ENCODE data around the gene DRD1. TPM values are rescaled to one million over a fixed set of nuclear protein-coding genes. Genes with fewer than 3 reads are reported as not detected.

The DRD1 gene
- total and polyA plus RNA-seq, 2 donors from 2014 or later, result 0.25 to 0.28 TPM

DNA sequence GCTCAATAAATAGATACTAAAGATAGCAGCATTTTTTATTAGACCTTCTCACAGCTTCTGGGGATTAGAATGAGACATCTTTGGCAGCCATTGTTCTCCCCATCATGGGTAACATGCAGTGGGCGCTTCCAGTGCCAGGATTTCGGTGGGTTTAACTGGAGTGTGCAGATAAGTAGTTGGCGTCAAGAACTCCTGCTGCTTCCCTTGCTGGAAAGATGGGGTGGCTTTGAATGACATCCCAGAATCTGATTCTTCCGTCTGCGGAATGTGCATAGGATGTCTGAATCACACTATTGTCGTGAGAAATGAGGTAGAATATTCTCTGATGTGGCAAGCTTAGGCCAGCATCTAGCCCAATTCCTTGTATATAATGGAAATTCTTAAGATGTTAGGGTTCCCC, 41.6 kb upstream of the DRD1 start:
- Histone ChIP-seq H3K4me3 (ENCODE audit: low read length in 3 of 3) (no peak overlapping the region), H3K27ac (ENCODE audit: low read depth in 2 of 2, low read length in 2 of 2) (no peak overlapping the region), H3K36me3 (ENCODE audit: control insufficient read depth in 2 of 3, insufficient read depth in 3 of 3, low read length in 3 of 3) (peaks cover 0 to 5% (median 0%) of the 10 kb centered on the region in 3 donors), H3K9ac (ENCODE audit: low read length in 3 of 3) (no peak overlapping the region), H3K27me3 (ENCODE audit: control insufficient read depth, insufficient read depth, low read length) (no peaks in the 10 kb centered on the region), H3K4me1 (ENCODE audit: control insufficient read depth in 2 of 3, insufficient read depth in 2 of 3, low read depth in 1 of 3, low read length in 3 of 3) (peaks cover 0 to 17% (median 14%) of the 10 kb centered on the region in 3 donors), H3K9me3 (ENCODE audit: control insufficient read depth in 2 of 3, insufficient read depth in 1 of 3, low read length in 3 of 3) (no peaks in the 10 kb centered on the region)
- DNase-seq (no peak), FAIRE-seq (no peak)
- intact Hi-C loops (cut with DNase I), result no loop called here
- TF ChIP-seq, protein P1, sequence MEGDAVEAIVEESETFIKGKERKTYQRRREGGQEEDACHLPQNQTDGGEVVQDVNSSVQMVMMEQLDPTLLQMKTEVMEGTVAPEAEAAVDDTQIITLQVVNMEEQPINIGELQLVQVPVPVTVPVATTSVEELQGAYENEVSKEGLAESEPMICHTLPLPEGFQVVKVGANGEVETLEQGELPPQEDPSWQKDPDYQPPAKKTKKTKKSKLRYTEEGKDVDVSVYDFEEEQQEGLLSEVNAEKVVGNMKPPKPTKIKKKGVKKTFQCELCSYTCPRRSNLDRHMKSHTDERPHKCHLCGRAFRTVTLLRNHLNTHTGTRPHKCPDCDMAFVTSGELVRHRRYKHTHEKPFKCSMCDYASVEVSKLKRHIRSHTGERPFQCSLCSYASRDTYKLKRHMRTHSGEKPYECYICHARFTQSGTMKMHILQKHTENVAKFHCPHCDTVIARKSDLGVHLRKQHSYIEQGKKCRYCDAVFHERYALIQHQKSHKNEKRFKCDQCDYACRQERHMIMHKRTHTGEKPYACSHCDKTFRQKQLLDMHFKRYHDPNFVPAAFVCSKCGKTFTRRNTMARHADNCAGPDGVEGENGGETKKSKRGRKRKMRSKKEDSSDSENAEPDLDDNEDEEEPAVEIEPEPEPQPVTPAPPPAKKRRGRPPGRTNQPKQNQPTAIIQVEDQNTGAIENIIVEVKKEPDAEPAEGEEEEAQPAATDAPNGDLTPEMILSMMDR (IDR thresholded peaks at IDR 0.05; ENCODE audit: borderline replicate concordance, extremely low read depth, insufficient read depth), result no peak

DNA sequence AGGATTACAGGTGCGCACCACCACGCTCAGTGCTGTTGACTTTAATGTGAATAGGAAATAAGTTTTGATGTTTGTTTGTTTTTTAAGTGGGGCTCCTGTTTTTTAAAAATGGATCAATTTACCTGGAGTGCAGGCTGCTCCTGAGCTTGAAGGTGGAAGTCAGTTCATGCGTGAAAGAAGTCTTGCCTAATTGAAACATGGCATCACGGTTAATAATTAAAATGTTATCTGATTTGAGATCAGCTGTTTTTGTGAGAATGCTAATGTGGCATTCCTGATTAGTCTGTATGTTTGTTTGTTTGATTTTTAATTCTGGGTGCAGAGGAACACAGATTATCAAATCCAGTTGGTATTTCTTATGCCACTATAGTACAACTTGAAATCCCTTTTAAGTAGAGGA, 40.8 kb upstream of the DRD1 start:
- TF ChIP-seq, protein P1 (IDR thresholded peaks at IDR 0.05; ENCODE audit: borderline replicate concordance, extremely low read depth, insufficient read depth), result no peak
- Histone ChIP-seq H3K4me1 (ENCODE audit: control insufficient read depth in 2 of 3, insufficient read depth in 2 of 3, low read depth in 1 of 3, low read length in 3 of 3) (peaks cover 0 to 21% (median 8%) of the 10 kb centered on the region in 3 donors), H3K36me3 (ENCODE audit: control insufficient read depth in 2 of 3, insufficient read depth in 3 of 3, low read length in 3 of 3) (peaks cover 0 to 5% (median 0%) of the 10 kb centered on the region in 3 donors), H3K27me3 (ENCODE audit: control insufficient read depth, insufficient read depth, low read length) (no peaks in the 10 kb centered on the region), H3K4me3 (ENCODE audit: low read length in 3 of 3) (no peak overlapping the region), H3K9me3 (ENCODE audit: control insufficient read depth in 2 of 3, insufficient read depth in 1 of 3, low read length in 3 of 3) (no peaks in the 10 kb centered on the region), H3K9ac (ENCODE audit: low read length in 3 of 3) (no peak overlapping the region), H3K27ac (ENCODE audit: low read depth in 2 of 2, low read length in 2 of 2) (no peak overlapping the region)
- FAIRE-seq (no peak), DNase-seq (peak in 2 of 5 donors; percentile 44 to 51)
- intact Hi-C loops (cut with DNase I), result no loop called here

DNA sequence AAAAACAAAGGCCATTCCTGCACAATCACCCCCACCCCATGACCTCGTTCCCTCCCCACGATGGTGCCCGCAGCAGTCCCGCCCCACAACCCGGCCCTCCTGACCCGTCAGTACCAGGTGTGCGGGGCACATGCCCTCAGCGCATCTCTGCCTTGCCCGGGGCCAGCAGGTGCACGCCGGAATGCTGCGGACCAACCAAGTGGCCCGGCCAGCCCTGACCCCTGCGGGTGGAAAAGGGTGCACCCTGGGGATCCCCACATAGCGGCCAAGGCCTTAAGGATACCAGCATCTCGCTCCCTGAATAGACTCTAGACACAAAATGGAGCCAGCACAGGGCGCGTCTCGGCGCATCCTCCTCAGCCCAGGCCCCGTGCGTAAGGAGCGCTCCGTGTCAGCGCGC, 40.3 kb upstream of the DRD1 start:
- Histone ChIP-seq H3K4me3 (ENCODE audit: low read length in 3 of 3) (no peak overlapping the region), H3K27ac (ENCODE audit: low read depth in 2 of 2, low read length in 2 of 2) (no peak overlapping the region), H3K9ac (ENCODE audit: low read length in 3 of 3) (no peak overlapping the region), H3K36me3 (ENCODE audit: control insufficient read depth in 2 of 3, insufficient read depth in 3 of 3, low read length in 3 of 3) (peaks cover 0 to 5% (median 0%) of the 10 kb centered on the region in 3 donors), H3K9me3 (ENCODE audit: control insufficient read depth in 2 of 3, insufficient read depth in 1 of 3, low read length in 3 of 3) (no peaks in the 10 kb centered on the region), H3K27me3 (ENCODE audit: control insufficient read depth, insufficient read depth, low read length) (no peaks in the 10 kb centered on the region), H3K4me1 (ENCODE audit: control insufficient read depth in 2 of 3, insufficient read depth in 2 of 3, low read depth in 1 of 3, low read length in 3 of 3) (peaks cover 0 to 26% (median 8%) of the 10 kb centered on the region in 3 donors)
- intact Hi-C loops (cut with DNase I), result no loop called here
- DNase-seq, result no peak
- no peak for FAIRE-seq
- TF ChIP-seq, protein P1 (IDR thresholded peaks at IDR 0.05; ENCODE audit: borderline replicate concordance, extremely low read depth, insufficient read depth), result no peak

DNA sequence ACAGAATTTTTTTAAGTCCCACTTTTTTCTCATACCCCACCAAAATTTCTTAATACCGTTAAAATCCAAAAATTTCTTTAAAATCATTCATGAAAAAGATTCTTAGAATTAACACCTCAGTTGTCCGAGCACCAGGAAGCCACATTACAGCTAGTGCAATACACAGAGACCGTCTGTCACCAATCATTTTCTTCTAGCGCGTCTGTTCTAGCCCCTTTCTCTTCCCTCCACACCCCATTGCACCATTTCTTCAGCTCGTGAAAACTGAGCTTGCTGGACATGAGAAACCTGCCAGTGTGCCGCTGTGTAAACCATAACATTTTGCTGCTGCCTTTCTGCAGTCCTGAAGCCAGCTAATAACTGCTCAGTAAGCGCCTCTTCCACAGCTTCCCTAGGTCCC, 39.4 kb upstream of the DRD1 start:
- DNase-seq (no peak), FAIRE-seq (no peak)
- intact Hi-C loops (cut with DNase I), result no loop called here
- Histone ChIP-seq H3K9me3 (ENCODE audit: control insufficient read depth in 2 of 3, insufficient read depth in 1 of 3, low read length in 3 of 3) (no peaks in the 10 kb centered on the region), H3K9ac (ENCODE audit: low read length in 3 of 3) (no peak overlapping the region), H3K4me1 (ENCODE audit: control insufficient read depth in 2 of 3, insufficient read depth in 2 of 3, low read depth in 1 of 3, low read length in 3 of 3) (peaks cover 0 to 29% (median 8%) of the 10 kb centered on the region in 3 donors), H3K27ac (ENCODE audit: low read depth in 2 of 2, low read length in 2 of 2) (no peak overlapping the region), H3K27me3 (ENCODE audit: control insufficient read depth, insufficient read depth, low read length) (no peaks in the 10 kb centered on the region), H3K4me3 (ENCODE audit: low read length in 3 of 3) (no peak overlapping the region), H3K36me3 (ENCODE audit: control insufficient read depth in 2 of 3, insufficient read depth in 3 of 3, low read length in 3 of 3) (peaks cover 0 to 5% (median 0%) of the 10 kb centered on the region in 3 donors)
- TF ChIP-seq, protein P1 (IDR thresholded peaks at IDR 0.05; ENCODE audit: borderline replicate concordance, extremely low read depth, insufficient read depth), result no peak
